ENCODE measurements around the gene KCNK4.

DNA sequence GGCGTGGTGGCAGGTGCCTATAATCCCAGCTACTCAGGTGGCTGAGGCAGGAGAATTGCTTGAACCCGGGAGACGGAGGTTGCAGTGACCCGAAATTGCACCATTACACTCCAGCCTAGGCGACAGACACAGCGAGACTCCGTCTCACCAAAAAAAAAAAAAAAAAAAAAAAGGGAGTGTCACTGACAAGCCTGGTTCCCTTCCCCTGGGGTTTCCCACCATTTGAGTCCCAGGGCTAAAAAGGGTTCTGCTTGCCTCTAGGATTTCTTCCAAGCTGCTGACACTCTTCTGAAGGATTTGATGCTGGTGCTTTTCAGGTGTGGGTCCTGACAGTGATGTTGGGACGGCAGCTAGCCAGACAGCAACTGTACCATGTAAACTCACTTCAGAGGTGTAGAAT is 47.6 kb downstream of the KCNK4 start:
- TF ChIP-seq EZH2 (IDR thresholded peaks at IDR 0.05; ENCODE audit: insufficient read depth, poor library complexity, severe bottlenecking) (no peak), EZH2phosphoT487 (IDR thresholded peaks at IDR 0.05; ENCODE audit: insufficient read depth, low read depth) (no peak)
